ENCODE measurements around the gene SEC22B.
"Not testable (repeated sequence)": the region's sequence is repeated elsewhere in the genome, so short reads cannot be mapped to it uniquely, and the experiment has no call there.

Gene SEC22B

DNA sequence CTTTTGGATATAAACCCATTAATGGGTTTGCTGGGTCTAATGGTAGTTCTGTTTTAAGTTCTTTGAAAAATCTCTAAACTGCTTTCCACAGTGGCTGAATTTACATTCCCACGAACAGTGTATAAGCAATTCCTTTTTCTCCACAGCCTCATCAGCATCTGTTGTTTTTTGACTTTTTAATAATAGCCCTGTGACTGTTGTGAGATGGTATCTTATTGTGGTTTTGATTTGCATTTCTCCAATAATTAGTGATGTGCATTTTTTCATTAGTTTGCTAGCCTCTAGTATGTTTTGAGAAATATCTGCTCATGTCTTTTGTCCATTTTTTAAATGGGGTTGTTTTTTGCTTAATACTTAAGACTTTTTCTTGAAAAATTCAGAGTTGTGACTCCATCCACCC, 11.6 kb downstream of the SEC22B start:
- DNase-seq (ENCODE audit: low spot score); H3K27me3 Mint-ChIP-seq (ENCODE audit: low read depth); H3K4me1 Mint-ChIP-seq (ENCODE audit: low read depth); H3K9me3 Mint-ChIP-seq; H3K36me3 Mint-ChIP-seq (ENCODE audit: low read depth); H3K27ac Mint-ChIP-seq; H3K4me3 Mint-ChIP-seq: not testable (repeated sequence)

DNA sequence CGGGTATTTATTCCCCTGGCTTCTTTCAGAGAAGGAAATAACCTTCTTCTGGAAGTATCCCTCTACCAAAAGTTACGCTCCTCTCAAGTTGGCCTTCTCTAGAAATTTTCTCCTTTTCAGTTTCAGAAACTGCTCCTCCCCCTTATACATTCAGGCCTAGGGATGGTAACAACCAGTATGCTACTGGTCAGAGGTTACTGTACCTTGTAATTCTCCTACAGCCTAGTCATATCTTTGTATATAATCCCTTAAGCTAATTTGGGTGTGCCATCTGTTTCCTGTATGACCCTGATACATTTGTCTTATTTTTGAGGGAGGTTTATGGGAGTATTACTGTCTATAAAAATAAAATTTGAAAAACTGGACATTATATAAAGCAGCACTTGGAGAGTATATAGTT, 14.3 kb downstream of the SEC22B start:
- H3K4me1 Mint-ChIP-seq (ENCODE audit: low read depth); DNase-seq (ENCODE audit: low spot score); H3K36me3 Mint-ChIP-seq (ENCODE audit: low read depth); H3K27ac Mint-ChIP-seq; H3K9me3 Mint-ChIP-seq; H3K27me3 Mint-ChIP-seq (ENCODE audit: low read depth); H3K4me3 Mint-ChIP-seq: not testable (repeated sequence)

DNA sequence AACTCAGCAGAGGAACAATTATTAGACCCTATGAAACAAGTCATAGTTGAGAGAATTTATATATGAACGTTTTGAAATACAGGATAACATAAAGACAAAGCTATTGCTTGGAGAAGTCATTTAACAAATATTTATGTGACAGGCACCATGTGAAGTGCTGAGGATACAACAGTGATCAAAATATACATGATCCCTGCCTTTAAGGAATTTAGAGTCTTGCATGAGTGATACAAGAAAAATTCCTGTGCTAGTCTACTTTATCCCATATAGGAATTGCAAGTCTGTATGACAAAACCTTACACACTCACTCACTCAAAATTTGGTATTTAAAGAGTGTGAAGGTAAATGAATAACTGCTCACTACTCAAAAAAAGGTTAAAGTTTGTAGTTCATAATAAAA, 17.8 kb downstream of the SEC22B start:
- H3K27me3 Mint-ChIP-seq (ENCODE audit: low read depth); H3K27ac Mint-ChIP-seq; H3K9me3 Mint-ChIP-seq; H3K4me3 Mint-ChIP-seq; H3K4me1 Mint-ChIP-seq (ENCODE audit: low read depth); H3K36me3 Mint-ChIP-seq (ENCODE audit: low read depth); DNase-seq (ENCODE audit: low spot score): not testable (repeated sequence)

DNA sequence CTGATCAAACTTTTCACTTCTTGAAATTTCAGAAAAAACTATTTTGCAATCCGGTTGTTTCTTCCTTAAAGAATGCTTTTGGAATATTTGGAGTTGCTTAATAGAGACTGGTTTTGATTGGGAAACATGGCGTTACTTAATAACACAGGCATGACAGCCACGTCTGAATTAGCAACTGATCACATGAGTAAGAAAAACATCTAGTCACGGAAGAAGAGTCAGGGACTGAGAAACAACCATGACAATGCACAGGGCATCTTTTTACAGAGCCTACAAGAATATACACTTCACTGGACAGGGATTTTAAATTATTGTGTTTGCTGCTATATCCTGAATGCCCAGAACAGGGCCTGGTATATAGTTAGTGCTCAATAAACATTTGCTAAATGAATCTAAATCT, 18.2 kb downstream of the SEC22B start:
- H3K9me3 Mint-ChIP-seq; H3K36me3 Mint-ChIP-seq (ENCODE audit: low read depth); H3K4me1 Mint-ChIP-seq (ENCODE audit: low read depth); H3K27me3 Mint-ChIP-seq (ENCODE audit: low read depth); H3K27ac Mint-ChIP-seq; H3K4me3 Mint-ChIP-seq; DNase-seq (ENCODE audit: low spot score): not testable (repeated sequence)

DNA sequence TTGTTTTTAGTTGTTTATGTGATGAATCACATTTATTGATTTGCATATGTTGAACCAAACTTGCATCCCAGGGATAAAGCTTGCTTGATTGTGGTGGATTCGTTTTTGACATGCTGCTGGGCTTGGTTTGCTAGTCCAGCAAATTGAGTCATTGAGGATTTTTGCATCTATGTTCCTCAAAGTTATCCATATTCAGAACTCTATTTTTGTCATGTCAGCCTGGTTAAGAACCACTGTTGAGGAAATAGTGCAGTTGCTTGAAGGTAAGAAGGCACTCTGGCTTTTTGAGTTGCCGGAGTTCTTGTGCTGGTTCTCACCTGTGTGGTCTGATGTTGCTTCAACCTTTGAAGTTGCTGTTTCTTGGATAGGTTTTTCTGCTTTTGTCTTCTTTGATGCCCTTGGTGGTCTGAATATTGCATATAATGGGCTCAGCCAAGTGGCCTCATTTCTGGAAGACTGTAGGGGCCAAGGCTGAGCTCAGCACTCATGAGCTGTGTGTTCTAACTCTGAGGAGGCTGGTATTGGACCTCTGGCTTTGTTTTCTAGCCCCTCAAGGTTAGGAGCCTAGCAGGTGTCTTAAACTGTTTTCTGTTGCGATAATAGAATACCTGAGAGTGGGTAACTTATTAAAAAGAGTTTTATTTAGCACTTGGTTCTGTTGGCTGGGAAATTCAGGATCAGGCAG, 26.0 kb downstream of the SEC22B start:
- H3K4me1 Mint-ChIP-seq (ENCODE audit: low read depth); H3K36me3 Mint-ChIP-seq (ENCODE audit: low read depth); H3K4me3 Mint-ChIP-seq; DNase-seq (ENCODE audit: low spot score); H3K27ac Mint-ChIP-seq; H3K27me3 Mint-ChIP-seq (ENCODE audit: low read depth); H3K9me3 Mint-ChIP-seq: not testable (repeated sequence)

DNA sequence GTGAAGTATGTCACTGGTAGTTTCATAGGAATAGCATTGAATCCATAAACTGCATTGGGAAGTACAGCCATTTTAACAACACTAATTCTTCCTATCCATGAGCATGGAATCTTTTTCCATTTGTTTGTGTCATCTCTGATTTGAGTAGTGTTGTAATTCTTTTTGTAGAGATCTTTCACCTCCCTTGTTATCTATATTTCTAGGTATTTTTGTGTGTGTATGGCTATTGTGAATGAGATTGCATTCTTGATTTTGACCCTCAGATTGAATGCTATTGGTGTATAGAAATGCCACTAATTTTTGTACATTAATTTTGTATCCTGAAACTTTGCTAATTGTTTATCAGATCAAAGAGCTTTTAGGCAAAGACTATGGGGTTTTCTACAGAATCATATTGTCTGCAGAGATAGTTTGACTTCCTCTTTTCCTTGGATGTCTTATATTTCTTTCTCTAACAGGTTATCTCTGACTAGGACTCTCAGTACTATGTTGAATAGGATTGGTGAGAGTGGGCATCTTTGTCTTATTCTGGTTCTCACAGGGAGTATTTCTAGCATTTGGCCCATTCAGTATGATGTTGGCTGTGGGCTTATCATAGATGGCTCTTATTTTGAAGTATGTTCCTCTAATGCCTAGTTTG, 26.8 kb downstream of the SEC22B start:
- not testable (repeated sequence) for H3K4me3 Mint-ChIP-seq; H3K9me3 Mint-ChIP-seq; H3K36me3 Mint-ChIP-seq (ENCODE audit: low read depth)

DNA sequence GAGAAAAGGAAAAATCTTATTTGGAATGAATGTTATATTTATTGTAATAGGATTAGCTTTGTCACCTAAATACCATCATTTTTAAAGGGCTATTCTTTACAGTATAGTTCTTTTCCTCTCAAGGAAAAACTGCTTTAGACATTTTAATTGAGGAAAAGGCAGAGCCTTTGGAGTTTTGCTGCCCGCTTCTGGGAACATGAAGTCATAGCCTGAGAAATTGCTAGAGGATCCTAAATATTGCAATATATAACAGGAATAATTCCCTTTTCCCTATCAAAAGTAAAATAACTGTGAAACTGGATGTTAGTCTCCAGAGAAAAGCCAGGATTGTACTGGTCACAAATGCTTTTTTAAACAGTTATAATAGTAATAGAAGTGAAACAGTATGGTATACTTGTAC, 30.5 kb downstream of the SEC22B start:
- H3K4me1 Mint-ChIP-seq (ENCODE audit: low read depth) = peaks cover 24% of the 10 kb centered on the region
- DNase-seq (ENCODE audit: low spot score); H3K27me3 Mint-ChIP-seq (ENCODE audit: low read depth); H3K9me3 Mint-ChIP-seq; H3K36me3 Mint-ChIP-seq (ENCODE audit: low read depth); H3K4me3 Mint-ChIP-seq; H3K27ac Mint-ChIP-seq: not testable (repeated sequence)

More for the DNA sequence above, 26.8 kb downstream of the SEC22B start:
- H3K27ac Mint-ChIP-seq; DNase-seq (ENCODE audit: low spot score); H3K4me1 Mint-ChIP-seq (ENCODE audit: low read depth); H3K27me3 Mint-ChIP-seq (ENCODE audit: low read depth): not testable (repeated sequence)

DNA sequence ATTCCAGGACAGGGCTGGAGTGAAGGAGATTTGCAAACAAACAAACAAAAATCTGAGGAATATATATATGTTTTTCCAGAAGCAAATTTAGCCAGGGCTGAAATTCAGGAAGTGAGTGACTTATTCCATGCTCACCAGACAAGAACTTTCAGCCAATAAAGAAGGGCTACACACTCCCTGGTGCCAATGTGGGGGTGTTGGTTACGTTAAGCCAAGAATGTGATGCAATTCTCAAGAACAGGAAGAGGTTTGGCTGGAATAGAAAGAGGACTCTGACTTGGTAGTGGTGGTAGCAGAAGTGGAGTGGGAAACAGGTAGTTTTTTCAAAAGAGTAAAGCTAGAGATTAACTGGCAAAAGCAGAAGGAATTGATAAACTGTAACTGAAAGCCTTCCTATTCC, 31.7 kb downstream of the SEC22B start:
- H3K27me3 Mint-ChIP-seq (ENCODE audit: low read depth); H3K27ac Mint-ChIP-seq; DNase-seq (ENCODE audit: low spot score); H3K36me3 Mint-ChIP-seq (ENCODE audit: low read depth); H3K4me3 Mint-ChIP-seq; H3K9me3 Mint-ChIP-seq: not testable (repeated sequence)
- H3K4me1 Mint-ChIP-seq (ENCODE audit: low read depth) = peaks cover 25% of the 10 kb centered on the region

DNA sequence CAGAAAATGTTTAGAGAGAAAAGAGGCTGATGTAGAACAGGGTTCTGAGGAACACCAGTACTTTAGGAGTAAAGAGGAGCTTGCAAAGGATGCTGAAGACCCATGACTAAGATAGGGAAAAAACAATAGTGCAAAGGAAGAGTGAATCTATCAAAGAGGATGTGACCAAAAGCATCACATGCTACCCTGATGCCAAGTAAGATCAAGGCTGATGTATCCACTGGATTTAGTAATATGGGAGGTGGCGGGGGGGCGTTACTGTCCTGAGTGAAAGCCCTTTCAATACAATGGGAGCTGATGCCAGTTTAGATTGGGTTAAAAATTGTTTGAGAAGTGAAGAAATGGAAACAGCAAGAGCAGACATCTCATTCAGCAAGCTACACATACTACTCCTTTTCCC, 32.2 kb downstream of the SEC22B start:
- Mint-ChIP-seq H3K4me3 (peak overlapping the region; percentile 69), H3K27ac (peak overlapping the region; percentile 70), H3K4me1 (ENCODE audit: low read depth) (peaks cover 24% of the 10 kb centered on the region)
- H3K9me3 Mint-ChIP-seq; H3K36me3 Mint-ChIP-seq (ENCODE audit: low read depth); H3K27me3 Mint-ChIP-seq (ENCODE audit: low read depth): not testable (repeated sequence)
- DNase-seq (ENCODE audit: low spot score) = peak; percentile 37

DNA sequence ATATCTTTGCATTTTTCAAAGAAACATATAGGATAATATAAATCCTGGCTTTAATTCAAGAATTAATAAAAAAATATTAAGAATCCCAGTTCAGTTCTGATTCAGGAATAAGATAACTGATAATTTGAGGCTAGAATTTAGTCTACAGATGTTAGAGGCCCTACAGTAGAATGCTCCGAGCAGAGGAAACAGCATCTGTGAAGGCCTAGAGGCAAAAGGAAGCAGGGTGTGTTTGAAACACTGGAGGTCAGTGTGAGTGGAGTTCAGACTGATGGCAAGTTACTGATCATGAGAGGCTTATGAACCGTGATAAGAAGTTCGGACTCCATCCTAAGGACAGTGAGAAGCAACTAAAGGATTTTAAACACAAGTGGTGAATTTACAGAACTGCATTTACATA, 33.0 kb downstream of the SEC22B start:
- not testable (repeated sequence) for DNase-seq (ENCODE audit: low spot score); H3K36me3 Mint-ChIP-seq (ENCODE audit: low read depth); H3K27me3 Mint-ChIP-seq (ENCODE audit: low read depth); H3K9me3 Mint-ChIP-seq
- H3K27ac Mint-ChIP-seq = peak overlapping the region; percentile 62
- H3K4me3 Mint-ChIP-seq = peak overlapping the region; percentile 65
- H3K4me1 Mint-ChIP-seq (ENCODE audit: low read depth) = peaks cover 24% of the 10 kb centered on the region

DNA sequence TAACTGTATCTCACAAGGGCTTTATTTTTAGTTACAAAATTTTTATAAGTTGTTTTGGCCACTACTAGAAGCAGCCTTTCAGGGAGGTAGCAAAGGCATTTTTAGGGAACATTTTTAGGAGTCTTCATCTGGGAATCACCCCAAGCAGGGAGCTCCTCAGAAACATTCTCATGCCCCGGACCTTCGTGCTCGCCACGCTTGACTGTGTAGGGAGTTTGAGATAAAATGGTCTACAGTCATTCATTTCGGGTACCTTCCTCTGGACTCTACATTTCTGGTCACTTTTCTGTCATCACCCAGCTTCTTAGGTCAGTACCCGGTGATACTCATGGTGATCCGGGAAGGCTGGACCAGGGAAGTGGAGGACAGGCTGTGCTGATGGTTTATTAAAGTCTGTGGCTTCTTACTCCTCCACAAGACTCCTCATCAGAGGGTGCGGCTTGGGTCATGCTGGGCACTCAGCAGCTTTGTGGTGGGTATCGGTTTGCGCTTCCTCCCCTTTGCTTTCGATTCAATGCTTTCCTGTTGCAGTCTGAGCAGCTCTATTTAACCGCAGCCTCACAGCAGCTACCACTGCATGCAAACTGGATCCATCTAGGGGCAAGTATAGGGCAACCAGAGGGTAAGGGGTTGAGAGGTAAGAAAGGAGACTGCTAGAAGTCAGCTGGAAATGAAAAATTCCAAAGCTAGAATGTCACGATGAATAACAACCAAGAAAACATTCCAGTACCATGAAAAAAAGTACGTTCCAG, 33.6 kb downstream of the SEC22B start:
- Mint-ChIP-seq H3K4me1 (ENCODE audit: low read depth) (peaks cover 24% of the 10 kb centered on the region), H3K4me3 (peak overlapping the region; percentile 65), H3K27ac (peak overlapping the region; percentile 78)
- H3K36me3 Mint-ChIP-seq (ENCODE audit: low read depth); H3K27me3 Mint-ChIP-seq (ENCODE audit: low read depth); H3K9me3 Mint-ChIP-seq: not testable (repeated sequence)
- DNase-seq (ENCODE audit: low spot score) = peak; percentile 76

DNA sequence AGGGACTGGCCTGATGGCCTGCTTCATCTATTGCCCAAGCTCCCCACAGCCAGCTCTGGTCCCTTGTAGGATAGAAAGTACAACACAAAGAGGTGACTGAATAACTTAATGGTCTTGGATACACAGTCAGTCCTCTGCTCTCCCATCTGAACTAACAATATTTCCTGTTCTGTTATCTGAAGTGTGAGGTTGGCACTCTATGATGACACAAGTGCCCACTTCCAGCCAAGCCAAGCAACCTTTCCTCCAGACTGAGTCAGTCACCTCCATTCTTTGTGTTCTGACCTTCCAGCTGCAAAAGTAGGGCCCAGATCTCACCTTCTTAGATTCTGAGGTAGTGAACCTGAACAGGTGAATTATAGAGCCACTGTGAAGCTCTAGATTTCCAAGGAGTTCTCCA, 34.5 kb downstream of the SEC22B start:
- Mint-ChIP-seq H3K4me1 (ENCODE audit: low read depth) (peaks cover 26% of the 10 kb centered on the region), H3K4me3 (peak overlapping the region; percentile 57), H3K27ac (peak overlapping the region; percentile 66)
- not testable (repeated sequence) for DNase-seq (ENCODE audit: low spot score); H3K36me3 Mint-ChIP-seq (ENCODE audit: low read depth); H3K27me3 Mint-ChIP-seq (ENCODE audit: low read depth); H3K9me3 Mint-ChIP-seq

DNA sequence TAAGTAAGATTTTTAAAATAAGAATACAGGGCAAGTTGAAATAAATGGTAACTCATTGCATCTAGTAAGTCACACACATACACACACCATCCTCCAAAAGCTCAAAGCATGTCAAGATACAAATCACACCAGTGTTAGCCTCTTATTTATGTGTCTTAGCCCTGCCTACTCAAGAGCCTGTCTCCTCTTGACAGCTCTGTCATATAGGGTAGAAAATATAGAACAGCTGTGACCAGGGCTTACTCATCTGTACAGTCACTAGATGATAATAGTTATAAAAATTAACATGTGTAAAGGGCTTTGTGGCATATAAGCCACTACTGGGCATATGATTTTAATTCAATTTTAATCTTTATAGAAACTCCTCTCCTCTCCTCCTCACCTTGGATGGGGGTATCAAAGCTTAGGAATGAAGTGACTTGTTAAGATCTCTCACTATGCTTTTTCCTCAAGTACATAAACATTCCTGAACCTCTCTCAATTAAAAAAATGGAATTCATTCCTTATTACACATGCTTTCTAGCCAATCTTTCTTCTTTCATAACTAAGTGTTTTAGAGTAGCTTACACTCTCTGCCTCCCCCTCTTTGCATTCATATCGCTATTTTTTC, 35.6 kb downstream of the SEC22B start:
- not testable (repeated sequence) for H3K27ac Mint-ChIP-seq; H3K4me3 Mint-ChIP-seq; H3K27me3 Mint-ChIP-seq (ENCODE audit: low read depth); H3K9me3 Mint-ChIP-seq; H3K36me3 Mint-ChIP-seq (ENCODE audit: low read depth); DNase-seq (ENCODE audit: low spot score)
- H3K4me1 Mint-ChIP-seq (ENCODE audit: low read depth) = peaks cover 27% of the 10 kb centered on the region

DNA sequence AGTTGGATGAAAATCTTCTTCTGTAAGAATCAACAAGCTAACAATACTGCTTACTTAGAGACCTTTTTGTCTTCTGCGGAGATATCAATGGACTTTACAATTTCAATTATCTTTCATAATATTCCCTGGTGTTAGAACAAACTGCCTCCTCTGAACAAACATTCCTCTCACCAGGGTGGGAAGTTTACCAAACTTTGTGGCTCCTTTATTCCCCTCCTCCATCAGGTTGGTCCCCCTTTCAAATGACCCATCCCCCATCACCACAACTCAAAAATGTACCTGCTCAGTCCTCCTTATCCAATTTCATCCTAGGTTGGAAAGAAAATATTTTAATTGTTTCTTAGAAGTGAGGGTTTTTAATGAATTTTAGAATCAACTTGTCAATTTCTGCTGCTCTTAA, 40.2 kb downstream of the SEC22B start:
- H3K9me3 Mint-ChIP-seq; H3K36me3 Mint-ChIP-seq (ENCODE audit: low read depth); DNase-seq (ENCODE audit: low spot score); H3K27me3 Mint-ChIP-seq (ENCODE audit: low read depth); H3K4me3 Mint-ChIP-seq; H3K27ac Mint-ChIP-seq: not testable (repeated sequence)
- peaks cover 17% of the 10 kb centered on the region for H3K4me1 Mint-ChIP-seq (ENCODE audit: low read depth)
